ENCODE results near the gene MMRN2. TPM values are rescaled to one million over a fixed set of nuclear protein-coding genes. Genes with fewer than 3 reads are reported as not detected.

The MMRN2 gene
- total RNA-seq, 1 experiment from 2014 or later = 2.4 TPM

- TF ChIP-seq NR1H2 (CRISPR knock-in tag; IDR thresholded peaks at IDR 0.05) (no peak), GRHL2 (CRISPR knock-in tag; IDR thresholded peaks at IDR 0.05; ENCODE audit: insufficient replicate concordance, severe bottlenecking) (no peak), JUN (CRISPR knock-in tag; IDR thresholded peaks at IDR 0.05) (no peak), ZNF671 (CRISPR knock-in tag; IDR thresholded peaks at IDR 0.05) (no peak), E2F1 (CRISPR knock-in tag; IDR thresholded peaks at IDR 0.05) (no peak)
Observed at GRCh38 chr10:86929468-86930380, 27.7 kb downstream of the MMRN2 start (continued).

GRCh38 chr10:86922553-86922961 lies 34.9 kb downstream of the MMRN2 start:
- Mint-ChIP-seq H3K36me3 (peaks cover 64% of the 10 kb centered on the region), H3K27ac (no peak overlapping the region; the same call in 1 of the 2 replicates), H3K9me3 (no peaks in the 10 kb centered on the region), H3K4me3 (no peak overlapping the region), H3K27me3 (ENCODE audit: low read depth) (no peaks in the 10 kb centered on the region), H3K4me1 (no peaks in the 10 kb centered on the region)
- ATAC-seq = no peak
- ChIA-PET POLR2A (no interaction called here), CTCF (no interaction called here)
- TF ChIP-seq E2F1 (CRISPR knock-in tag; IDR thresholded peaks at IDR 0.05) (no peak), SMAD3 (CRISPR knock-in tag; IDR thresholded peaks at IDR 0.05; ENCODE audit: borderline replicate concordance) (no peak), ESRRA (CRISPR knock-in tag; IDR thresholded peaks at IDR 0.05; ENCODE audit: borderline replicate concordance) (no peak), ZNF121 (CRISPR knock-in tag; IDR thresholded peaks at IDR 0.05) (no peak), ETV6 (CRISPR knock-in tag; IDR thresholded peaks at IDR 0.05) (no peak), TEAD1 (CRISPR knock-in tag; IDR thresholded peaks at IDR 0.05) (no peak), FOXK1 (CRISPR knock-in tag; IDR thresholded peaks at IDR 0.05) (no peak), MXD4 (CRISPR knock-in tag; IDR thresholded peaks at IDR 0.05; ENCODE audit: borderline replicate concordance) (no peak)
- TF ChIP-seq, protein P1, sequence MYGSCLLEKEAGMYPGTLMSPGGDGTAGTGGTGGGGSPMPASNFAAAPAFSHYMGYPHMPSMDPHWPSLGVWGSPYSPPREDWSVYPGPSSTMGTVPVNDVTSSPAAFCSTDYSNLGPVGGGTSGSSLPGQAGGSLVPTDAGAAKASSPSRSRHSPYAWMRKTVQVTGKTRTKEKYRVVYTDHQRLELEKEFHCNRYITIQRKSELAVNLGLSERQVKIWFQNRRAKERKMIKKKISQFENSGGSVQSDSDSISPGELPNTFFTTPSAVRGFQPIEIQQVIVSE (CRISPR knock-in tag; IDR thresholded peaks at IDR 0.05; ENCODE audit: borderline replicate concordance) = no peak
- TF ChIP-seq, protein P2, sequence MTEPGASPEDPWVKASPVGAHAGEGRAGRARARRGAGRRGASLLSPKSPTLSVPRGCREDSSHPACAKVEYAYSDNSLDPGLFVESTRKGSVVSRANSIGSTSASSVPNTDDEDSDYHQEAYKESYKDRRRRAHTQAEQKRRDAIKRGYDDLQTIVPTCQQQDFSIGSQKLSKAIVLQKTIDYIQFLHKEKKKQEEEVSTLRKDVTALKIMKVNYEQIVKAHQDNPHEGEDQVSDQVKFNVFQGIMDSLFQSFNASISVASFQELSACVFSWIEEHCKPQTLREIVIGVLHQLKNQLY (CRISPR knock-in tag; IDR thresholded peaks at IDR 0.05) = no peak
- TF ChIP-seq, protein P3, sequence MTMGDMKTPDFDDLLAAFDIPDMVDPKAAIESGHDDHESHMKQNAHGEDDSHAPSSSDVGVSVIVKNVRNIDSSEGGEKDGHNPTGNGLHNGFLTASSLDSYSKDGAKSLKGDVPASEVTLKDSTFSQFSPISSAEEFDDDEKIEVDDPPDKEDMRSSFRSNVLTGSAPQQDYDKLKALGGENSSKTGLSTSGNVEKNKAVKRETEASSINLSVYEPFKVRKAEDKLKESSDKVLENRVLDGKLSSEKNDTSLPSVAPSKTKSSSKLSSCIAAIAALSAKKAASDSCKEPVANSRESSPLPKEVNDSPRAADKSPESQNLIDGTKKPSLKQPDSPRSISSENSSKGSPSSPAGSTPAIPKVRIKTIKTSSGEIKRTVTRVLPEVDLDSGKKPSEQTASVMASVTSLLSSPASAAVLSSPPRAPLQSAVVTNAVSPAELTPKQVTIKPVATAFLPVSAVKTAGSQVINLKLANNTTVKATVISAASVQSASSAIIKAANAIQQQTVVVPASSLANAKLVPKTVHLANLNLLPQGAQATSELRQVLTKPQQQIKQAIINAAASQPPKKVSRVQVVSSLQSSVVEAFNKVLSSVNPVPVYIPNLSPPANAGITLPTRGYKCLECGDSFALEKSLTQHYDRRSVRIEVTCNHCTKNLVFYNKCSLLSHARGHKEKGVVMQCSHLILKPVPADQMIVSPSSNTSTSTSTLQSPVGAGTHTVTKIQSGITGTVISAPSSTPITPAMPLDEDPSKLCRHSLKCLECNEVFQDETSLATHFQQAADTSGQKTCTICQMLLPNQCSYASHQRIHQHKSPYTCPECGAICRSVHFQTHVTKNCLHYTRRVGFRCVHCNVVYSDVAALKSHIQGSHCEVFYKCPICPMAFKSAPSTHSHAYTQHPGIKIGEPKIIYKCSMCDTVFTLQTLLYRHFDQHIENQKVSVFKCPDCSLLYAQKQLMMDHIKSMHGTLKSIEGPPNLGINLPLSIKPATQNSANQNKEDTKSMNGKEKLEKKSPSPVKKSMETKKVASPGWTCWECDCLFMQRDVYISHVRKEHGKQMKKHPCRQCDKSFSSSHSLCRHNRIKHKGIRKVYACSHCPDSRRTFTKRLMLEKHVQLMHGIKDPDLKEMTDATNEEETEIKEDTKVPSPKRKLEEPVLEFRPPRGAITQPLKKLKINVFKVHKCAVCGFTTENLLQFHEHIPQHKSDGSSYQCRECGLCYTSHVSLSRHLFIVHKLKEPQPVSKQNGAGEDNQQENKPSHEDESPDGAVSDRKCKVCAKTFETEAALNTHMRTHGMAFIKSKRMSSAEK (CRISPR knock-in tag; IDR thresholded peaks at IDR 0.05; ENCODE audit: borderline replicate concordance) = no peak
- TF ChIP-seq, protein P4, sequence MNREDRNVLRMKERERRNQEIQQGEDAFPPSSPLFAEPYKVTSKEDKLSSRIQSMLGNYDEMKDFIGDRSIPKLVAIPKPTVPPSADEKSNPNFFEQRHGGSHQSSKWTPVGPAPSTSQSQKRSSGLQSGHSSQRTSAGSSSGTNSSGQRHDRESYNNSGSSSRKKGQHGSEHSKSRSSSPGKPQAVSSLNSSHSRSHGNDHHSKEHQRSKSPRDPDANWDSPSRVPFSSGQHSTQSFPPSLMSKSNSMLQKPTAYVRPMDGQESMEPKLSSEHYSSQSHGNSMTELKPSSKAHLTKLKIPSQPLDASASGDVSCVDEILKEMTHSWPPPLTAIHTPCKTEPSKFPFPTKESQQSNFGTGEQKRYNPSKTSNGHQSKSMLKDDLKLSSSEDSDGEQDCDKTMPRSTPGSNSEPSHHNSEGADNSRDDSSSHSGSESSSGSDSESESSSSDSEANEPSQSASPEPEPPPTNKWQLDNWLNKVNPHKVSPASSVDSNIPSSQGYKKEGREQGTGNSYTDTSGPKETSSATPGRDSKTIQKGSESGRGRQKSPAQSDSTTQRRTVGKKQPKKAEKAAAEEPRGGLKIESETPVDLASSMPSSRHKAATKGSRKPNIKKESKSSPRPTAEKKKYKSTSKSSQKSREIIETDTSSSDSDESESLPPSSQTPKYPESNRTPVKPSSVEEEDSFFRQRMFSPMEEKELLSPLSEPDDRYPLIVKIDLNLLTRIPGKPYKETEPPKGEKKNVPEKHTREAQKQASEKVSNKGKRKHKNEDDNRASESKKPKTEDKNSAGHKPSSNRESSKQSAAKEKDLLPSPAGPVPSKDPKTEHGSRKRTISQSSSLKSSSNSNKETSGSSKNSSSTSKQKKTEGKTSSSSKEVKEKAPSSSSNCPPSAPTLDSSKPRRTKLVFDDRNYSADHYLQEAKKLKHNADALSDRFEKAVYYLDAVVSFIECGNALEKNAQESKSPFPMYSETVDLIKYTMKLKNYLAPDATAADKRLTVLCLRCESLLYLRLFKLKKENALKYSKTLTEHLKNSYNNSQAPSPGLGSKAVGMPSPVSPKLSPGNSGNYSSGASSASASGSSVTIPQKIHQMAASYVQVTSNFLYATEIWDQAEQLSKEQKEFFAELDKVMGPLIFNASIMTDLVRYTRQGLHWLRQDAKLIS (CRISPR knock-in tag; IDR thresholded peaks at IDR 0.05; ENCODE audit: borderline replicate concordance) = no peak
- TF ChIP-seq, protein P5, sequence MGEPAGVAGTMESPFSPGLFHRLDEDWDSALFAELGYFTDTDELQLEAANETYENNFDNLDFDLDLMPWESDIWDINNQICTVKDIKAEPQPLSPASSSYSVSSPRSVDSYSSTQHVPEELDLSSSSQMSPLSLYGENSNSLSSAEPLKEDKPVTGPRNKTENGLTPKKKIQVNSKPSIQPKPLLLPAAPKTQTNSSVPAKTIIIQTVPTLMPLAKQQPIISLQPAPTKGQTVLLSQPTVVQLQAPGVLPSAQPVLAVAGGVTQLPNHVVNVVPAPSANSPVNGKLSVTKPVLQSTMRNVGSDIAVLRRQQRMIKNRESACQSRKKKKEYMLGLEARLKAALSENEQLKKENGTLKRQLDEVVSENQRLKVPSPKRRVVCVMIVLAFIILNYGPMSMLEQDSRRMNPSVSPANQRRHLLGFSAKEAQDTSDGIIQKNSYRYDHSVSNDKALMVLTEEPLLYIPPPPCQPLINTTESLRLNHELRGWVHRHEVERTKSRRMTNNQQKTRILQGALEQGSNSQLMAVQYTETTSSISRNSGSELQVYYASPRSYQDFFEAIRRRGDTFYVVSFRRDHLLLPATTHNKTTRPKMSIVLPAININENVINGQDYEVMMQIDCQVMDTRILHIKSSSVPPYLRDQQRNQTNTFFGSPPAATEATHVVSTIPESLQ (CRISPR knock-in tag; IDR thresholded peaks at IDR 0.05) = no peak
- DNase-seq (ENCODE audit: low spot score) = no peak
